IMR-90 (cell line): ENCODE results near the gene WDR49. TPM values are rescaled to one million over a fixed set of nuclear protein-coding genes. Genes with fewer than 3 reads are reported as not detected.

Experiments used
- ATAC-seq: fragments of 200-7000 bp; cut with Tn5 transposase; 2 replicates; pipeline ENCODE4 v1.9.1; 2020; ENCODE audit warnings: low read depth, mild to moderate bottlenecking, moderate library complexity
- BruUV-seq: library from RNA; stranded (reverse); fragments of 400-500 nt; replicated peaks from 2 replicates; lab custom pipeline; 2021; lab: Mats Ljungman, UMichigan
- CTCF ChIA-PET: fragments of 300-600 bp; formaldehyde crosslinking; extraction: SDS; loops from one replicate; lab custom pipeline; 2021; ENCODE audit warnings: antibody characterized with exemption; lab: Yijun Ruan, JAX
- POLR2A ChIA-PET: fragments of 300-600 bp; sonication (Branson Sonifier 250); formaldehyde crosslinking; loops from one replicate; lab custom pipeline; 2022; ENCODE audit warnings: antibody characterized with exemption; ENCODE audit not compliant: unreplicated experiment; lab: Charles Lee
- DNase-seq: peaks from one replicate; pipeline ENCODE4 v3.0.0; 2013
- H2AFZ ChIP-seq: replicated peaks from 2 replicates; pipeline ENCODE3; 2013; ENCODE audit warnings: low read length, mild to moderate bottlenecking; ENCODE audit not compliant: poor library complexity
- H2AK5ac ChIP-seq: 2 replicates; pipeline ENCODE4 v1.6.1; 2013; ENCODE audit warnings: low read depth, low read length, inconsistent platforms
- H2AK9ac ChIP-seq: replicated peaks from 2 replicates; pipeline ENCODE3; 2013; ENCODE audit warnings: mild to moderate bottlenecking, low read depth, low read length, moderate library complexity; ENCODE audit not compliant: poor library complexity
- H2BK120ac ChIP-seq: 2 replicates; pipeline ENCODE4 v1.6.1; 2013; ENCODE audit warnings: low read depth, low read length, inconsistent platforms
- H2BK15ac ChIP-seq: 3 replicates; pipeline ENCODE4 v1.6.1; 2013; ENCODE audit warnings: low read depth, low read length, inconsistent platforms
- H2BK20ac ChIP-seq: 2 replicates; pipeline ENCODE4 v1.6.1; 2013; ENCODE audit warnings: low read depth, mild to moderate bottlenecking, inconsistent platforms, low read length, moderate library complexity
- H2BK5ac ChIP-seq: 2 replicates; pipeline ENCODE4 v1.6.1; 2013; ENCODE audit warnings: mild to moderate bottlenecking, low read depth, low read length, inconsistent platforms; ENCODE audit not compliant: poor library complexity, severe bottlenecking
- H3K14ac ChIP-seq: replicated peaks from 2 replicates; pipeline ENCODE4 v1.6.1; 2013; ENCODE audit warnings: low read depth, low read length, inconsistent platforms
- H3K18ac ChIP-seq: 2 replicates; pipeline ENCODE4 v1.6.1; 2013; ENCODE audit warnings: low read depth, low read length, control low read depth
- H3K23ac ChIP-seq: 2 replicates; pipeline ENCODE4 v1.6.1; 2013; ENCODE audit warnings: low read depth, low read length, inconsistent platforms
- H3K27ac ChIP-seq: 2 replicates; pipeline ENCODE4 v1.5.1; 2013; ENCODE audit warnings: mild to moderate bottlenecking, control low read depth, low read length; ENCODE audit not compliant: insufficient read depth
- H3K27me3 ChIP-seq: 2 replicates; pipeline ENCODE4 v1.6.1; 2013; ENCODE audit warnings: low read length; ENCODE audit not compliant: control insufficient read depth, insufficient read depth
- H3K36me3 ChIP-seq: 2 replicates; pipeline ENCODE4 v1.6.1; 2013; ENCODE audit warnings: low read length, mixed read lengths; ENCODE audit not compliant: control insufficient read depth, insufficient read depth
- H3K4ac ChIP-seq: 2 replicates; pipeline ENCODE4 v1.6.1; 2013; ENCODE audit warnings: low read depth, low read length, inconsistent platforms
- H3K4me1 ChIP-seq: 2 replicates; pipeline ENCODE4 v1.6.1; 2013; ENCODE audit warnings: low read length, mixed read lengths; ENCODE audit not compliant: control insufficient read depth, insufficient read depth
- H3K4me2 ChIP-seq: 2 replicates; pipeline ENCODE4 v1.6.1; 2013; ENCODE audit warnings: low read depth, mild to moderate bottlenecking, control low read depth, low read length, moderate library complexity
- H3K4me3 ChIP-seq: 2 replicates; pipeline ENCODE4 v1.5.1; 2013; ENCODE audit warnings: low read depth, mild to moderate bottlenecking, control low read depth, low read length, moderate library complexity; ENCODE audit not compliant: insufficient read depth
- H3K56ac ChIP-seq: 2 replicates; pipeline ENCODE4 v1.6.1; 2013; ENCODE audit warnings: low read length, inconsistent platforms; ENCODE audit not compliant: insufficient read depth; ENCODE audit errors: extremely low read depth
- H3K79me1 ChIP-seq, 2 experiments: 2 replicates each; pipeline ENCODE4 v1.6.1; 2013; ENCODE audit warnings: low read length in 2 of 2, inconsistent platforms in 1 of 2, low read depth in 1 of 2
- H3K9ac ChIP-seq: 2 replicates; pipeline ENCODE4 v1.6.1; 2013; ENCODE audit warnings: low read depth, low read length, control low read depth
- H3K9me1 ChIP-seq: 2 replicates; pipeline ENCODE4 v1.6.1; 2013; ENCODE audit warnings: low read length, inconsistent platforms; ENCODE audit not compliant: insufficient read depth
- H3K9me3 ChIP-seq: 2 replicates; pipeline ENCODE4 v1.6.1; 2013; ENCODE audit warnings: low read length; ENCODE audit not compliant: control insufficient read depth, insufficient read depth
- H4K20me1 ChIP-seq: 2 replicates; pipeline ENCODE4 v1.6.1; 2013; ENCODE audit warnings: low read length, inconsistent platforms; ENCODE audit not compliant: insufficient read depth
- H4K5ac ChIP-seq: 2 replicates; pipeline ENCODE4 v1.6.1; 2013; ENCODE audit warnings: mild to moderate bottlenecking, low read depth, low read length, control low read depth
- H4K8ac ChIP-seq, 2 experiments: 2 replicates each; pipeline ENCODE4 v1.6.1; 2013; ENCODE audit warnings: low read depth in 2 of 2, low read length in 2 of 2, control low read depth in 1 of 2, inconsistent platforms in 1 of 2
- H4K91ac ChIP-seq: 2 replicates; pipeline ENCODE4 v1.6.1; 2013; ENCODE audit warnings: low read depth, low read length, inconsistent platforms; ENCODE audit not compliant: insufficient read depth
- BHLHE40 ChIP-seq: fragments of 150-350 bp; IDR thresholded peaks from 2 replicates; pipeline ENCODE4 v1.6.1; 2016; ENCODE audit warnings: mild to moderate bottlenecking, low read depth, low read length
- CHD1 ChIP-seq: IDR thresholded peaks from 2 replicates; pipeline ENCODE4 v1.6.1; 2012; ENCODE audit warnings: low read depth, low read length, improper control_type of control experiment
- CTCF ChIP-seq: conservative IDR thresholded peaks from 2 replicates; pipeline ENCODE4 v1.5.1; 2012; ENCODE audit warnings: mild to moderate bottlenecking, low read depth, low read length, improper control_type of control experiment
- ELK1 ChIP-seq: fragments of 150-350 bp; IDR thresholded peaks from 2 replicates; pipeline ENCODE4 v1.6.1; 2016; ENCODE audit warnings: low read depth, mild to moderate bottlenecking, low read length, moderate library complexity, borderline replicate concordance
- MAZ ChIP-seq: IDR thresholded peaks from 2 replicates; pipeline ENCODE4 v1.6.1; 2012; ENCODE audit warnings: low read depth, mild to moderate bottlenecking, low read length, improper control_type of control experiment, moderate library complexity, borderline replicate concordance
- MXI1 ChIP-seq: IDR thresholded peaks from 2 replicates; pipeline ENCODE4 v1.6.1; 2012; ENCODE audit warnings: low read depth, mild to moderate bottlenecking, low read length, moderate library complexity, borderline replicate concordance
- POLR2A ChIP-seq: IDR thresholded peaks from 2 replicates; pipeline ENCODE4 v1.6.1; 2012; ENCODE audit warnings: mild to moderate bottlenecking, low read depth, low read length
- RAD21 ChIP-seq: IDR thresholded peaks from 2 replicates; pipeline ENCODE4 v1.6.1; 2012; ENCODE audit warnings: low read length, improper control_type of control experiment
- dilution Hi-C: fragments of 300-500 bp; cut with HindIII; formaldehyde crosslinking; loops from one replicate; pipeline ENCODE4 v1.14.3; 2018; ENCODE audit warnings: low sequenced_read_pairs; ENCODE audit not compliant: unreplicated experiment
- in situ Hi-C: fragments of 300-500 bp; cut with MboI; formaldehyde crosslinking; loops from 3 replicates; pipeline ENCODE4 v1.14.3; 2019; ENCODE audit warnings: low sequenced_read_pairs, inconsistent platforms, mixed read lengths
- intact Hi-C: fragments of 100-400 bp; cut with micrococcal nuclease; formaldehyde crosslinking; loops from 2 replicates; pipeline ENCODE4 v1.10.0; 2022
- polyA plus RNA-seq, 3 experiments: library from polyadenylated mRNA; depleted of rRNA; stranded (reverse); fragments of >200 nt; gene quantifications; 2 replicates each; pipeline ENCODE4 v1.2.3, GENCODE V29; 2012; ENCODE audit warnings: low replicate concordance in 1 of 3
- total RNA-seq: library from RNA; depleted of rRNA; stranded (reverse); fragments of >200 nt; gene quantifications from 2 replicates; pipeline ENCODE4 v1.2.3, GENCODE V29; 2012

WDR49 gene
- total and polyA plus RNA-seq, 2 of the 4 experiments (the other 2 are of a cell fraction): not detected

DNA sequence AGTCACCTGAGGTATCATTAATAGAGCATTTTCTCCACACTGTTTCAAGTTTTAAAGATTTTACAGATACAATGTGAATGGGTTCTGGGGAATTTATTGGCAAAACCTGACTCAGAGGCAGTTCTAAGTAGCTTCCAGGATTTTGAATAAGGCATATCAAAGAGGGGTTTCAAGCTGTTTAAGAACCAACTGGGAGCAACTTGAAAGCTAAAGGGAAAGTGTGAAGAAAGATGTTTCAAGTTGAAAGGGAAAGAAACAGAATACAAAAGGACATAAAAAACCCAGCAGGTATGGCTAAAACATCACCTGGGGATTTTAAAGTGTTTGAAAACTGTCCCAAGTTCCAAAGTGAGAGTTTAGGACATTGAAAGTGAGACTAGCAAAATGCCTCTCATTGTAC lies 162.1 kb downstream of the WDR49 start:
- DNase-seq: no peak
- Histone ChIP-seq H3K23ac (no peak overlapping the region), H4K20me1 (no peaks in the 10 kb centered on the region), H3K36me3 (no peaks in the 10 kb centered on the region), H4K8ac (no peak overlapping the region), H2AK9ac (no peak overlapping the region), H3K27me3 (no peaks in the 10 kb centered on the region), H3K4me3 (no peak overlapping the region), H2AK5ac (no peak overlapping the region), H3K9ac (no peak overlapping the region), H4K91ac (no peak overlapping the region), H3K4ac (no peak overlapping the region), H3K4me1 (no peaks in the 10 kb centered on the region), H2AFZ (no peak overlapping the region), H3K14ac (no peak overlapping the region), H3K27ac (no peak overlapping the region), H2BK15ac (no peak overlapping the region), H3K56ac (no peak overlapping the region), H3K9me1 (no peaks in the 10 kb centered on the region), H2BK20ac (no peak overlapping the region), H3K4me2 (no peak overlapping the region), H2BK5ac (no peak overlapping the region), H2BK120ac (no peak overlapping the region), H3K18ac (no peak overlapping the region), H3K79me1 (no peaks in the 10 kb centered on the region), H4K5ac (no peak overlapping the region), H3K9me3 (peaks cover 8% of the 10 kb centered on the region)
- intact Hi-C loops: no loop called here
- dilution Hi-C loops: no loop called here
- TF ChIP-seq MXI1 (no peak), BHLHE40 (no peak), CTCF (no peak), RAD21 (no peak), CHD1 (no peak), POLR2A (no peak), ELK1 (no peak), MAZ (no peak)
- in situ Hi-C loops: no loop called here
- POLR2A ChIA-PET: no interaction called here
- BruUV-seq: no TSS peak
- CTCF ChIA-PET: no interaction called here
- no peak for ATAC-seq
